Limb (tissue), 2 donors: Measurements from ENCODE around the gene SGSH.

Experiments
- DNase-seq, 2 donors: peaks; one replicate each; pipeline ENCODE4 v3.0.0-alpha.2; 2016; ENCODE audit errors: extremely low spot score in 2 of 2

Gene SGSH

DNA sequence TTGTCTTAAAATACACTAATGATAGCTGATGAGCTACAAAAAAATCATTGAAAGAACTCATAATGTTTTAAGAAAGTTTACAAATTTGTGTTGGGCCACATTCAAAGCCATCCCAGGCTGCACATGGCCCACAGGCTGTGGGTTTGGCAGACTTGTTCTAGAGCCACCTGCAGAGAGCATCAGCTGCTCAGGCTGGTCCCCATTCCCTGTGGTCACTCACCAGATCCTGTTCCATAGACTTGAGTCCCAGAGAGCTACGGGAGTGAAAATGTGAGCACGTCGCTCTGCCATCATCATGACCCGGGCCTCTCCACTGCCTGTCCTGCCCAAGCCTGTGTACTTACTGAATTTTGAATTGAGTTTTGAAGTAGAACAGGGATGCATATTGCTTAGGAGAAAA, 7.0 kb upstream of the SGSH start:
- no peak for DNase-seq

DNA sequence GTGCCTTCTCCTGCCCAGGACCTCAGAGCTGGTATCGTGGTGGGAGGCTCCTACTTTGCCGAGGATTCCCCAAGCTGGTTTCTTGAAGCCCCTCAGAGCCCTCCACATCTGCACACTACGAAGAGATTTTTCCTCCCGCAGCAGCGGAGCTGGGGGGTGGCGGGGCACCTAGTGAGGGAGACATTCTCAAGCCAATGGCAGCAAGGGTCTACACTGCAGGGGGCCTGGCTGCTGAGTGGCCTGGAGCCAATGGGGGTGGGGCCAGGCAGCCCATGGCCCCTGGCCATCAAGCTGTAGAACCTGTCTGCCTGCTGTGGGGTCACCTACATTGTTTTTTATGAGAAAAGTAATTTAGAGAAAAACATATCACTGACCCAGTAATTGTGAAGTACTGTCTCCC, 5.1 kb upstream of the SGSH start:
- DNase-seq: no peak

DNA sequence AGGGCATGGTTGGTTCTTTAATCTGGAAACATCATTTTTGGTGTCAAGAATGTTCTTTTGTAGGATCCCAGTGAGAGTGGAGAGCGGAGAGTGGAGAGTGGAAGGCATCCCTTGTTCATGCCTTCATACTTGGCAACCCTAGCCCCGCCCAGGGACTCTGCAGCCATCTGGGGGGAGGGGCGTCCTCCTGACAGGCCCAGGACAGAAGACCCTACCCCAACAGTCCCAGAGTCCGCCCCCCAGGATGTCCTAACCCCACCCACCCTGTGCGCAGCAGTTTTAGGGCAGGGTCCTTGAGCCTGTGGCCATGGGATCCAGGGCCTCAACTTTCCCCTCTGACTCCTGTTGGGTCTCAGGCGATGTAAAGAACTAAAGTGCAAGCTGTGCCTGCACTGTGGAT, 4.5 kb upstream of the SGSH start:
- no peak for DNase-seq

DNA sequence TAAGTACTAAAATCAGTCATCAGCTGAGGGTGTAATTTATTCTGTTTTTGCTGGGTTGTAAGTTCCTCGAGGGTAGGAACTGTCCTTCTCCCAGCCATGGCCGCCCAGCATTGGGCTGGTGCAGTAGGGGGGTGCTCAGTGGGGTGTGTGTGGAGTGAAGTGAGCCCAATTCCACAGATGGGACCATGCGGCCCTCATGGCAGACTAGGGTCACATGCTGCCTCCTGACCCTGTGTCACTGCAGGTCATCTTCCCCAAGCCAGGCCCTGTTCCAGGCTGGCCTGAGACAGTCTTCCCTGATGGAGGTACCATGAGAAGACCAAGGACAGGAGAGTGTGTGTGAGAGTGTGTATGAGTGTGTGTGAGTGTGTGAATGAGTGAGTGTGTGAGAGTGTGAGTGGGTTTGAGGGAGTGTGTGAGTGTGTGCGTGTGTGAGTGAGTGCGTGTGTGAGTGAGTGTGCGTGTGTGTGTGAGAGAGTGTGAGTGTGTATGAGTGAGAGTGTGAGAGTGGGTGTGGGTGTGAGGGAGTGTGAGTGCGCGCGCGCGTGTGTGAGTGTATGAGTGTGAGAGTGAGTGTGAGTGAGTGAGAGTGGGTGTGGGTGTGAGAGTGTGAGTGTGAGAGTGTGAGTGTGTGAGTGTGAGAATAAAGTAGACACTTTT, 3.8 kb upstream of the SGSH start:
- DNase-seq: no peak

DNA sequence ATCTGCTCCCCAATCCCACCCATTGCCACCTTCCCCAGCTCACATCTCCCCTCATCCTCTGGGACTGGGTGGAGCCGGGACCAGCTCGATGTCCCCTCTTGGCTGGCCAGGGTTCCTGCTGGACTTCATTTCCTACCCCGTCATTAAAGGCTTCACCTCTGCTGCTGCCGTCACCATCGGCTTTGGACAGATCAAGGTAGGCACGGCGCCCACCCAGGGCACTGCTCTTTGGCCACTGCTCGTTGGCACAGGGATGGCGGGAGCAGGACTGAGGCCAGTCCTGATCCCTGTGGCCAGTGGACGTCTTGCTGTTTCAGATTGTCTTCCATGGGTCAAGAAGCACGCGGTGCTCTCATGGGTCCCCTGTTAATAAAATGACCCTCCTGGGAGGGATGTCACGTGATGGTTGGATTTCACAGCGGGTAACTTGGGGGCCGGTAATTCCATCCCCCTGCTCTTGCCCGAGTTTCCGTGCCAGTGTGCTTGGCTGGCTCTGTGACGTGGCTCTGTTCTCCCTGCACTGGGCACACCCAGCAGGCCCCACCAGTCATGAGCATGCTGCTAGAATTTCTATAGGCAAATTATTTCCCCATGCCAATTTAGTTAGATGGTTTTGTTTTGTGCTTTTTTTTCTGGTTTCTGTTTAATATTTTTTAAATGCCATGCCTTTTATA, 3.1 kb upstream of the SGSH start:
- DNase-seq: no peak

DNA sequence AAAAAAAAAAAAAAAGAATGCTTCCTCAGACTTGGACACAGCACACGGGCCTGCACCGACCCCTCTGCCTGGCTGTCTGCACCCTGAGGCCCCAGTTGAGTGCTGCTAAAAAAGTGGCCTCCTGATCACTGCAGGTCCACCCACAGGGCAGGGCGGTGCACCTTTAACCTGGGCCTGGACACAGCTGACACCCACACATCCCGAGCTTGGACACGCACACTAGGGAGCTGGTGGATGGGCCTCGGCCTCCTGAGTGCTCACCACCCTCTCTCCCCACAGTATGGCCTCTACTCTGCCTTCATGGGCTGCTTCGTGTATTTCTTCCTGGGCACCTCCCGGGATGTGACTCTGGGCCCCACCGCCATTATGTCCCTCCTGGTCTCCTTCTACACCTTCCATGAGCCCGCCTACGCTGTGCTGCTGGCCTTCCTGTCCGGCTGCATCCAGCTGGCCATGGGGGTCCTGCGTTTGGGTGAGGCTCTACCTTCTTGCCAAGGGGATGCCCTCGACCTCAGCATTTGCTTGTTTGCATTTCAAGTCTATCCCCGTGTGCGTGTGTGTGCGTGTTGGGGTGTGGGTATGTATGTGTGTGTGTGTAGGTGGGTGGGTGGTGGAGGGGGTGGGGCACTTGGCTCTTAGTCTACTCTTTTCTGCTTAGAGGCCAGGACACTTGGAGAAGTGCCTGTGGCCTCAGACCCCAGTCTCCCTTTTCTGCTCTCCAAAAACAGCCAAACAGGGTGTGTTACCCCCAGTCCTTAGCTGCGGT, 2.4 kb upstream of the SGSH start:
- DNase-seq: no peak

DNA sequence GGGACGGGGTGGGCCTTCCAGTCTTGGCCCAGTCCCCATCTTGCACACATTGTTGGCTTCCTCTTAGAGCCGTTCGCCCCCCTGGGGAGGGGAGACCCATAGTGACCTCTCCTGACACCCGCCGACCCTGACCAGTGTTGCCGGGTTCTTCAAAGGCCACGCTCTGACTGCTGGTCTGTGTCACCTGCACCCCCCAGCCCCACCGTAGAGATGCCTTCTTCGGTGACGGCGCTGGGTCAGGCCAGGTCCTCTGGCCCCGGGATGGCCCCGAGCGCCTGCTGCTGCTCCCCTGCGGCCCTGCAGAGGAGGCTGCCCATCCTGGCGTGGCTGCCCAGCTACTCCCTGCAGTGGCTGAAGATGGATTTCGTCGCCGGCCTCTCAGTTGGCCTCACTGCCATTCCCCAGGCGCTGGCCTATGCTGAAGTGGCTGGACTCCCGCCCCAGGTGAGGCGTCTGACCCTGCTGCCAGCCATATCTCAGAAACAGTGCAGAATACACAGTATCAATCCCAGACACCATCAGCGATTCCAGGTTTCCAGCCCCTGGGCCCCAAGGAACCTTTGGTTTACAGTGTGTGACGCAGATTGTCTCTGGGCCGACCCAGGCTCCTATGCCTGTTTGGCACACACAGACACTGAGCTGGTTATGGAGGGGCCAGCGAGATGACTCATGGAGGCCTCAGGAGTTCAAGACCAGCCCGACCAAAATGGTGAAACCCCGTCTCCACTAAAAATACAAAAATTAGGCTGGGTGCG, 1.4 kb upstream of the SGSH start:
- no peak for DNase-seq

DNA sequence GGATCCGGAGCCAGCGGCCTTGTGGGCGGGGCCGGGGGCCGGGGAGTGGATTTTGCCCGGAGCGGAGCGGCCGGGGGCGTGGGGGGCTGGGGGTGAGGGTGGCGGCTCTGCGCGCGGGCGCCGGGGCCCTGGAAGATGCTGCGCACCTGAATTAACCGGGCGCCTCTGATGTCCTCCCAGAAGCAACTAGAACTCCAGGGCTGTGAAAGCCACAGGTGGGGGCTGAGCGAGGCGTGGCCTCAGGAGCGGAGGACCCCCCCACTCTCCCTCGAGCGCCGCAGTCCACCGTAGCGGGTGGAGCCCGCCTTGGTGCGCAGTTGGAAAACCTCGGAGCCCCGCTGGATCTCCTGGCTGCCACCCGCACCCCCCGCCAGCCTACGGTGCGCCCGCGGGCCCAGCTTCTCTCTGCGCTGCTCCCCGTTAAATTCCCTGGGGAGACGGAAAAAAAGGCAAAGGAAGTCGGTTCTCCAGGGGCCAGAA, 643 bp upstream of the SGSH start:
- peak; percentile 2 to 67 for DNase-seq

DNA sequence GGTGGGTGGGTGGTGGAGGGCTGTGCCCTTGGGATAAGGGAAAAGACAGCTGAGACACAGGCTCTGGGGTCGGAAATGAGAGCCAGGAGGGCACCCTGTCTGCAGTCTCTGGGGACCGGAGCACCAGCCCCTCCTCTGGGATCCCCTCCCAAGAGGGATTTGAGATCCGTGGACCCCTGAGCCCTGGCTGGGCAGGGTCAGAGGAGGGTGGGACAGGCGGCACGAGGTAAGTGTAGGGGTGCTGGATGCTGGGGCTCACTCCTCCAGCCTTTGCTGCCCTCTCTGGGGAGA, 425 bp downstream of the SGSH start:
- no peak for DNase-seq

DNA sequence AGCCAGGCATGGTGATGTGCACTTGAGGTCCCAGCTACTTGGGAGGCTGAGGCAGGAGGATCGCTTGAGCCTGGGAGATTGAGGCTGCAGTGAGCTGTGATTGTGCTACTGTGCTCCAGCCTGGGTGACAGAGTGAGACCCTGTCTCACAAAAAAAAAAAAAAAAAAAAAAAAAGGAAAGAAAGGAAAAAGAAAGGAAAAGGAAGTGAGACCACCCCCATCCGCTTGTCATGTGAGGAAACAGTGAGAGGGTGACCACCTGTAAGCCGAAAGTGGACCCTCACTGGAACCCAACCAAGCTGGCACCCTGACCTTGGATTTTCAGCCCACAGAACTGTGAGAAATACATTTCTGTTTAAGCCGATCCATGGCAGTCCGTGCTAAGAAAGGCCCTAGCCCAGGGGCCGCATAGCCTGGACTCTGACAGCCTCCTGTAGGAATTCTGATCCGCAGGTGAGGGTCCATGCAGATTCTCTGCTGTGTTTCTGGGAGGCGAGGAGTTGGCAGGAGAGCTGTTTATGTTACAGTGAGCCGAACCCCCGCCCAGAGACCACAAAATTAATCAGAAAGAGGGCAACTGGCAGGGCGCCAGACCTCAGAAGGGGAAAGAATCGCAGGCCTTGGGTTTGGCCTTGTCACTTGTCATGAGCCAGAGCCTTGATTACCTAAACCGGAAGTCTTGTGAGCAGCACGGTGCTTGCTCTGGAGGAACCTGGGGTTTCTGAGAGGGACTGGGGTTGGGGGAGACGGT, 945 bp downstream of the SGSH start:
- DNase-seq: peak; percentile 9 to 66

DNA sequence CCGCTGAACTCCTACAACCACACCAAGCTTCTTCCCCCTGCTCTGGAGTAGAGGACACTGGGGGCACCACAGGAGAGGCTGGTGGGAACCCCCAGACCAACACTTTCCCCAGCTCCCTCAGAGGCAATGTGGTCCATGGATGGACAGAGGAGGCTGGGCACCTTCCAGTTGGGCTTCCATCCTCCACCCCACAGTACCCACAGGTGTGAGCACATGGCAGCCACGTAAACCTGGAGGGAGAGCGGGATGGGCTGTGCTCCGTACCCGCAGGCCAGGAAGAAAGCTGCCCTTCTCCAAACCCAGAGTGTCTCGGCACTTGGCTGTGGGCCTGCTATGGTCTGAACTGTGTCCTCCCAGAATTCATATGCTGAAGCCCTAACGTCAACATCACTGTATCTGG, 1.7 kb downstream of the SGSH start:
- no peak for DNase-seq

DNA sequence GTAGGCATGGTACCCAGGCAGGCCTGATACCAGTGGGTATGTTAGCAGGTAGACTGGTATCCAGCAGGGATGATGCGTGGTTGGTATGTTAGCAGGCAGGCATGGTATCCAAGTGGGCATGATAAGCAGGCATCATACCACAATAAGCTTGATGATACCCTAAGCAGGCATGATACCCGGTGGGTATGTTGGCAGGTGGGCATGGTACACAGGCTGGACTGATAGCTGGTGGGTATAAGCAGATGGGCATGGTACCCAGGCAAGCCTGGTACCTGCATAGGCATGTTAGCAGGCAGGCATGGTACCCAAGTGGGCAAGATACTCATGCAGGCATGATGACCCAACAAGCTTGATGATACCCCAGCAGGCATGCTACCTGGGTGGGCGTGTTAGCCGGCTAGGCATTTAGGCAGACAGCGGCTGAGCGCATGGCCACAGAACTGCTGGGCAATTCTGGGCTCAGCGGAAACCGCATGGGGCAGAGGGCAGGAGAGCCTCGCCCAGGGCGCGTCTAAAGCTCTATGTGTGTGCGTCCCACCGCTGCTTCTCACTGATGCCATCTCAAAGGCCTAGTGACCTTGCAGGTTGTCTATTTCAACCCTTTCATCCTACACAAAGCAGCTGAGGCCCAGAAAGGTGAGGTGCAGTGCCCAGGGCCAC, 2.3 kb downstream of the SGSH start:
- no peak for DNase-seq

DNA sequence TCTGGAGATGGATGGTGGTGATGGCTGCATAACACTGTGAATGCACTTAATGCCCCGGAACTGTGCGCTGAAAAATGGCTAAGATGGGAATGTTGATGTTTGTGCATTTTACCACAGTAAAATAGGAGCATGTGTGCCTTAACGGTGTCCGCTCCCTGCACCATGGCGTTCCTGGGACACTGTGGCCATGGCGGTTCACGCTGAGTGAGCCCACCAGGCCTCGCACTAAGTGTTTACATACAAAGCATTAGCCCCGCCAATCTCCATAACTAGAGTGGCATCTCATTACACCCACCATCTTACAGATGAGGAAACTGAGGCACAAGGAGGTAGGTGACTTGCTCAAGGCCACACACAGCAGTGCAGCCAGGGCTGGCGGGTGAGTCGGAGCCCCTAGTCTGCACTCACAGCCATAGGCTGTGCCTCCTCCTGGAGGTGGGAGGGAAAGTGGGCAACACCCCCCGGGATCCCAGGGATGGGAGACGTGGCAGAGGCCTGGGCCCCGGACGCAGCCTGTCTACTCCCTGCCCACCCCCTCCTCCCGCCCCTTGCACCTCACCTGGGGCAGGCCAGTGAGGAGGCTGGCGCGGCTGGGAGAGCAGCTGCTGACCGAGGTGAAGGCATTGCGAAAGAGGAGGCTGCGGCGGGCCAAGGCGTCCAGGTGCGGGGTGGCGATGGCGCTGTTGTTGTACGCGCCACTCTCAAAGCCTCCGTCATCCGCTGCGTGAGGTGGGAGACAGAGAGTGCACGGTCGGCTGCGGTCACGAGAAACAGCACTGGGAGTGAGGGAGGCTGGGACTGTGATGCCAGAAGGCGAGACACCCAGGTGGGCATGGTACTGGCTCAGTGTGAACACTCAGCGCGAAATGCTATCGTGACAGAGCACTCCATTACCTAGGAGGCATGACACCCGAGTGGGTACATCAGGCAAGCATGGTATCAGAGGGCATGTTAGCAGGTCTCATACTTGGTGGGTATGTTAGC, 3.4 kb downstream of the SGSH start:
- DNase-seq: no peak

DNA sequence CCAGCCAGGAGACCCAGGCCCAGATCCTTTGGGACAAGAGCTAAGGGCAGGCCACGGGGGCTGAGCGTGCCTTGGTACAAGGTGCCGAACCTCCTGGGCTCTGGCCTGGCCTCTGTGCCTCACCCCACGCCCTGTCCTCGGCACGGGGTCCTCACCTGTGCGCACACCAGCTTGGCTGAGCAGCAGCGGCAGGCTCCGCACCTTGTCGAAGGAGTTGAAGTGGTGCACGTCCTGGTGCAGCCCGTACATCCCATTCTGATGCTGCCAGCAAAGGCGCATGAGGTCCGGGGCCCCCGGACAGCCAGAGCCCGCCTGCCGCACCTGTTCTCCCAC, 5.3 kb downstream of the SGSH start:
- DNase-seq: no peak

DNA sequence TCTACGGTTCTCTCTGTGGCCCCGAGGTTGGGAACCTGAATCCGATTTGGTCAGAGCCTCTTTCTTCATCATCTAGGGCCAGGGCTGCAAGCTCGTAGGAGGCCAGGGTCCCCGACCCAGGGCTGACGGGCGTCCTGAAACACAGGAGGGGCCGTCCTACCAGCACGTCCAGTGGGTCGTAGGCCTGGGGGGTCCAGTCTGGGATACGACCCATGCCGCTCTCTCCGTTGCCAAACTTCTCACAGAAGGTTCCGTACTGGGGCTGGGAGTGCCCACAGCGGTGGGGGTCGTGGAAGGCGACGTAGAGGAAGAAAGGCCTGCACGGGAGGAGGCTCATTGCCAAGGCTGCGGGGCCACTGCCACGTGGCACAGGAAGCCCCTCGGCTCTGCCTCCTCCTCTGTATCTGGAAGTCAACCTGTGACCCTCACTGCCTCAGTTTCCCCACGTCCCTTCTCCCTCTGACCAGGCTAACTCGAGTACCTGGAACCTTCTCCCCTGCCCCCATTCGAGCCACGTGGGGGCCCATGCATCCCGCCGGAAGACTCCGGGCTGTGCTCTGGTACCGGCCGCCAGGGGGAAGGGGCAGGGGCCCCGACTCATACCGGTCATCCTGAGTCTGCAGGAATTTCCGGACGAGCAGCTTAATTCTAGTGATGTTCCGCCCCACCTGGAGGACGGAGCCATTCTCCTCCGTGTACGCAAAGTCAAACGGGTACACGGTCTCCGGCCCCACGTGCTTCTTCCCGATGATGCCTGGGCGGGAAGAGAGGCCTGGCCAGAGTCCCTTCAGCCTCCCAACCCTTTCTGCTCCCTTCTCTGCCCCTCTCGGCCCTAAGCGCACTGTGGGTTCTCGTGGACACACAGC, 5.9 kb downstream of the SGSH start:
- no peak for DNase-seq

DNA sequence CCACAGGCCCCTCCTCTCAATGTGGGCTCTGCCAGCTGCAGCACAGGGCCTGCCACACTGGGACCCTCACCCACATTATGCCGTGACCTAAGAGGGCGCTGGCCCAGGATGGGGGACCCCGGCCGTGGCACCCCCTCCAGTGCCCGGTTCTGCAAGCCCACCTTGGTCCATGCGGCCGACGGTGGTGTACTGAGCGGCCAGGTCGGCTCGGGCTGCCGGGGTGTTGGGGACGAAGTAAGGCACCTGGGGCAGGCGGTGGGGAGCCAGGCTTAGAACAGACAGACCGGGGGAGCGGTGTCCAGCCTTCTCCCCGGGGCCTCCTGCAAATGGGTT, 6.5 kb downstream of the SGSH start:
- DNase-seq: no peak

DNA sequence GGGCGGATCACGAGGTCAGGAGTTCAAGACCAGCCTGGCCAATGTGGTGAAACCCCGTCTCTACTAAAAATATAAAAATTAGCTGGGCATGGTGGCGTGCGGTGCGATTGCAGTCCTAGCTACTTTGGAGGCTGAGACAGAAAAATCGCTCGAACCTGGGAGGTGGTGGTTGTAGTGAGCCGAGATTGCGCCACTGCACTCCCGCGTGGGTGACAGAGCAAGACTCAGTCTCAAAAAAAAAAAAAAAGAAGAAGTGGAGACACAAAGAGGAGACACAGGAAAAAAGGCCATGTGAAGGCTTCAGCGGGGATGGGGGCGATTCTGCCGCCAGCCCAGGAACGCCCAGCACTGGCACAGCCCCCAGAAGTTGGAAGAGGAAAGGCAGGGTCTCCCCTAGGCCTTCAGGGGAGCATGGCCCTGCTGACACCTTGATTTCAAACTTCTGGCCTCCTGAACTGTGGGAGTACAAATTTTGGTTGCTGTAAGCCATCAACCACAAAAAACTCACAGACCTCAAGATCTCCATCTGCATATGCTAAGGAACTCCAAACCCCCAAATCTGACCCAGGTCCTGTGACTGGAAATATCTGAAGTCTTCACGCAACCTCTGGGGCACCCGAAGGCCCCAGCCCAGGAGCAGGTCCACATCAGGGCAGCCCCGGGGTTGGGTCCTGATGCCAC, 7.0 kb downstream of the SGSH start:
- DNase-seq: no peak

DNA sequence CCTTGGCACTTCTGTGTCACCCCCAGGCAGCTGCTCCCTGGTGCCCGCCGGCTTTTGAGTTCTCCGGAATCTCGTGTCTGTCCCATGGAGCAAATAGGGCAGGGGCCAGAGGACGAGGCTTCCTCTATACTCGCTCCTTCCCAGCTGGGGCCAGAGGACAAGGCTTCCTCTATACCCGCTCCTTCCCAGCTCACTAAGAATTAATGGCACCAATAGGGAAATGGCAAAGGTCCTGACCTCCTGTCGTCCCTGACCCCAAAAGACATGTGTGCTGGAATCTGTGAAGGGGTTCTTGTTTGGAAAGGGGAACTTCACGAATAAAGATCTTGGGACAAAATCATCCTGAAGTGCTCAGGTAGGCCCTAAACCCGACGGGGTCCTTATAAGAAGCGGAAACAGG, 7.6 kb downstream of the SGSH start:
- DNase-seq: no peak
